GM21526 (cell line): ENCODE data around the gene GPATCH1.
"Not testable (repeated sequence)": the region's sequence is repeated elsewhere in the genome, so short reads cannot be mapped to it uniquely, and the experiment has no call there.

Experiments
- ATAC-seq: cut with Tn5 transposase; IDR thresholded peaks from one replicate; pipeline ENCODE4 v1.9.1; 2021; ENCODE audit warnings: moderate library complexity; ENCODE audit not compliant: unreplicated experiment, low FRiP score

GPATCH1 gene

DNA sequence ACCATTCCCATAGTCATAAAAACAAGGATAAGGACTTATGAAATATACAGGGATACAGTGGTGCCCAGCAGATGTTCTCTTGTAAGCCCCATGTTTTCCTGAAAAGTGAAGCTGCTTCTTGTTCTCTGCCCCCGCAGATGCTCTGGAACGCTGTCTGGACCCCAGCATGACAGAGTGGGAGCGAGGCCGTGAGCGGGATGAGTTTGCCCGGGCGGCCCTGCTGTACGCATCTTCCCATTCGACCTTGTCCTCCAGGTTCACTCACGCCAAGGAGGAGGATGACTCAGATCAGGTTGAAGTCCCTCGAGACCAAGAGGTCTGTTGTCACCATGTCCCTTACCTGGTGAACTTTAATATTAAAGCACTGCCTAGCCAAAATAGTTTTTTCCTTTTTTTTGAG lies 30.6 kb downstream of the GPATCH1 start:
- no peak for ATAC-seq

DNA sequence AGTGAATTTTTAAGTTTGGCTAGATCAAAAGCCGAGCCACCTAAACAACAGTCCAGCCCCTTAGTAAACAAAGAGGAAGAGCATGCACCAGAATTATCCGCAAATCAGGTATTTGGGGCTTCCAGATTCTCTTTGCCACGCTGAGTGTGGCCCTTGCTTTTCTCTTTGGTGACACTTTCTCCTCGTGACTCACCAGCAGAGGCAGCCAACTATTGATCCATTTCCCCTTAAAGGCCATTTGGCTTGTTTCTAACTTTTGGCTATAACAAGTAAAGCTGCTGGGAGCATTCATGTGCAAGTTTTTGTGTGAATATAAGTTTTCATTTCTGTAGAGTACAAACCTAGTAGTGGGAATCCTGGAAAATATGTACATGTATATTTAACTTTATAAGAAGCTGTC lies 33.3 kb downstream of the GPATCH1 start:
- ATAC-seq = no peak

DNA sequence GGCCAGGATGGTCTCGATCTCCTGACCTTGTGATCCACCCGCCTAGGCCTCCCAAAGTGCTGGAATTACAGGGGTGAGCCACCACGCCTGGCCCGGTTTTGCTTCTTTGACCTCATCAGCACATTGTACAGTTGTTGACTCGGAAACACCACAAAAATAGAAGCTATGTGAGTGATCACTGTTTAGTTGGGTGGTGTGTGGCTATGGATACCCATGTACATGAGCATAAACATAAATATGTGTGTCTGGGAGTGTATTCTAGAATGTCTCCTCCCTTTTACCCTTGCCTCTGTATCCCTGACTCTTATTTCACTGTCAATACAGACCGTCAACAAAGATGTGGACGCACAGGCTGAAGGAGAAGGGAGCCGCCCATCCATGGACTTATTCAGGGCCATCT lies 36.5 kb downstream of the GPATCH1 start:
- ATAC-seq = no peak

DNA sequence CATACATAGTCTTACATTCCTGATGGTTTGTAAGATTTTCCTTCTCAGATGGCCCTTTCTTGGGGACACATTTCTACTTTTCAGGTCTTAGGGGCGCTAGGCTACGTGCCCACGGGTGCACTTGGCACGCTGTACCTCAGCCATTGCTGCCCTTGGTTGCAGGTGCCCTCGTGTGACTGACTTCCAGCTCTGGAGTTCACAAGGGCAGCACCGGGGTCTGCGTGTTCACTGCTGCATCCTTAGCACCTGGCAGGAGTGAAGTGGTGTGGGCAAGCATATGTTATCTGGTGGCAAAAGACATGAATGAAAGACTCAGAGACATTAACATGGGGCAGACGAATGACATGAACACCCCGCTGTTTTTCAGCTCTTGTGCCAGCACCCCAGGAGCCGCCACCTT lies 37.7 kb downstream of the GPATCH1 start:
- ATAC-seq = no peak

DNA sequence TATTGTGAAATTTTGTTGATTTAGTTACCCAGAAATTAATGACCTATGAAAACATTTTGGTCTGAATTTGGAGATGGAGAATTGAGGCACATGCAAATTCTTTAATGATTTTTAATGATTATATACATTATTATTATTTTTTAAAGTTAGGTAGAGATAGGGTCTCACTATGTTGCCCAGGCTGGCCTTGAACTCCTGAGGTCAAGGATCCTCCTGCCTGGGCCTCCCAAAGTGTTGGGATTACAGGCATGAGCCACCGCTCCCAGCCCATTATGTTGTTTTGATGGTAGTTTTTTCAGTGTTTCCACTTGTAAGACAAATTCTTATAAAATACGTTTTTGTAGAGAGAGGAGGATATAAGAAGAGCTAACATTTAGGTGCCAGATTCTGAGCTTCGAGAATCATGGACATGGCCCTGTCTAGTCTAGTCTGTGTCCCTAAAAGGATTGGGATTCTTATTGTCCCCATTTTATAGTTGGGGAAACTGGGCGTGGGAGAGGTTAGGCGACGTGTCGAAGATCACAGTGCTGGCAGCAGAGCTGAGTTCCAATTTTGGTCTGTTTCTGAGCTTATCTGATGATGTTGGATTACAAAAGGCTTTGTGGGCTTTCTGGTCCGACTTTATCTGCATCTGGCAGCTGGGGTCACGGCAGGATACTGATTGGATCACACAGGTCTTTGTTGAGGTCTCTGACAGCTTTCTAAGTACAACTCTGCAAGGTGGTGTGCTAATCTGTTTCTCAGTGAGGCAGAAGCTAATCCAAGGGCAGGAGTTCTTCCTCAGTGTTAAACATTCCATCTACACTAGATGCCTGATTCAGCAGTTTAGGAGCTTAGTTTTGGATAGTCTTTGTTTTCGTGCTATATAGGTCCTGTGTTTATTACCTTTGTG lies 43.5 kb downstream of the GPATCH1 start:
- ATAC-seq = no peak

DNA sequence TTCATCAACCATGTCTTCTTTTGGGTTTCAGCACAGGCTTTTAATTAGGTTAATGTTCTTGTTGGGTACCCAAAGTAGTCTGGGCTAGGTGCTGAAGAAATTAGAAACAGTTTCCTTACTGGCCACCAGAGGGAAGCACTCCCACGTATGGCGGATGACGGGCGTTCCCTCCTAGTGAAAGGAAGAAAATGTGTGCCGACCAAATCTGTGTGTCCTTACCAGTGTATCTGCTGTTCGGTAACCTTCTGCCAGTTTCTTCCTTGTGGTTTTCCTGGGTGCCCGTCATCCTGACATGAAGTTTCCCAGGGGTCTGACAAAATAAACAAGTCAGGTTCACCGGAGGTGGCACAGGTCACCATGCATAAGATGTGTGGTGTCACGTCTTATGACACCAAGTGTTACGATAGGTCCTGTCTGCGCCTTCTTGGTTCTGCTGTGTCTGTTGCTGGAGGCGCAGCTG lies 45.0 kb downstream of the GPATCH1 start:
- ATAC-seq = no peak

DNA sequence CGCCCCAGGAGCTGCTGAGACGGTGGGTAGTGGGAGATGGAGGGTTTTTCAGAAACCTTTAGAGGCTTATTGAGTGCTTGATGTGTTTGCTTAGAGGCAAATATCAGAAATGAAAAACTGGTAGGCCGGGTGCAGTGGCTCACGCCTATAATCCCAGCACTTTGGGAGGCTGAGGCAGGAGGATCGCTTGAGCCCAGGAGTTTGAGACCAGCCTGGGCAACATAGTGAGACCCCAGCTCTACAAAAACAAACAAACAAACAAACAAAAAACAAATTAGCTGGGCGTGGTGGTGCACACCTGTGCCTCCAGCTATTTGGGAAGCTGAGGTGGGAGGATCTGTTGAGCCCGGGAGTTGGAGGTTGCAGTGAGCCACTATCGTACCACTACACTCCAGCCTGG lies 45.7 kb downstream of the GPATCH1 start:
- not testable (repeated sequence) for ATAC-seq

DNA sequence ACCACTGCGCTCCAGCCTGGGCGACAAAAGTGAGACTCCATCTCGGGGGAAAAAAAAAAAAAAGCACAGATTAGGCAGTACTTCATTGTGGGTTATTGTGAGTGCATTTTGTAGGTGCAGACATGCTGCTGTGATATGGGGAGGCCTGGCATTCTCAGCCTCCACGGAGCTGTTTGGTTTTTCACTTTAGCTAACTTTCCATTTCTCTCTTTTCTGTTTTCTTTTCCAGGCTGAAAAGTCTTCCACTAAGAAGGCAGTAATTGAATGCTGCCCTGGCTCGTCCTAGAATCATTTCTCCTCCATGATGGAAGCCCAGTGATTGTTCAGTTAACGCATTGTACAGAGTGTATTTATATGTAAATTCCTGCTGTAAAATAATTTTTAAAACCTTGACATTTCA lies 48.9 kb downstream of the GPATCH1 start:
- no peak for ATAC-seq

DNA sequence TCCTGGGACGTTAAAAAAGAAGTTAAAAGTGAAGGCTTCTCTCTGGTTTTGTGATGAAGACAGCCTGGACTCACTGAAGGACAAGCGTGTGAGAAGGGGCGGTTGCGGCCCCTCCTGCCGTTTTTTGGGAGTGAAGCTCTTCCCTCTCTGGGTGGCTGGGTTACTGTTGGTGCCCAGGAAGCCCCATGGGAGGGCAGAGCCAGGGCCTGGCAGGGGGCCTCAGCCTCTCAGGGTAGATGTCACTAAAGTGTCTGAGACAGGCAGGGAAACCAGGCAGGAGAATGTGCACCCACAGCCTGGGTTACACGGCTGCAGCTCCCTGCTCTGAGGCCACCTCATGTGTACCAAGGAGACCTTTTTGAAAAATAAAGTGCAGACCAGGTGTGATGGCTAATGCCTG lies 49.5 kb downstream of the GPATCH1 start:
- ATAC-seq = no peak

DNA sequence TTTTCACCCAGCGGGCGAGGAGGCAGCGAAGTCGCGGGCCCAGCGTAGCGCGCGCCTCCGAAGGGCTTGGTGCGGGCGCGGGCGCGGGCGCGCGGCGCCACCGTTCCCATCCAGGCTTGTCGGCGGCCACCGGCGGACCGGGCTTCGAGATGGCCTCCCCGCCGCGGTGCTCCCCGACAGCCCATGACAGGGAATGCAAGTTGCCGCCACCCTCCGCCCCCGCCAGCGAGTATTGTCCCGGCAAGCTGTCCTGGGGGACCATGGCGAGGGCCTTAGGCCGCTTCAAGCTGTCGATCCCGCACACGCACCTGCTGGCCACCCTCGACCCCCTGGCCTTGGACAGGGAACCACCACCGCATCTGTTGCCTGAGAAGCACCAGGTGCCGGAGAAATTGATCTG lies 51.0 kb downstream of the GPATCH1 start, which contains the start of gene WDR88:
WDR88 (plus strand) TSS at position 94 of the 400 bp plus-strand sequence; CDS start at position 150, 56 bp downstream.
- ATAC-seq = no peak

DNA sequence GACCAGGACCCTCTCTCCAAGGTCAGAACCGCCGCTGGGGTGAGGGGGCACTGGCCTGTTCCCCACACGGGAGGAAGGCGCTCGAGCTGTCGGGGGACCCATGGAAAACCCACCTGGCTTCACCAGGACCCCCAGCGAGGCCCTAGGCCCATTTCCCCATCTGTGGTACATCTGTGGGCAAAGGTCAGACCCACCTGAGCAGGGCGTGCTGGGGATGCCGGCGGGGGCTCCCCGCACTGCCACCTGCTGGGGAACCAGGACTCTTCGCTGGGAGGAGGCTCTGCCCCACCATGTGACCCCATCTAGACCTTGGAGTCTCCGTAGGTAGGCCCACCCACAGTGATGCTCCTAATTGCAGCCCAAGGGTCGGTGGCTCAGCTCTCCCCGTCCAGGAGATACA lies 51.4 kb downstream of the GPATCH1 start:
- ATAC-seq = no peak

DNA sequence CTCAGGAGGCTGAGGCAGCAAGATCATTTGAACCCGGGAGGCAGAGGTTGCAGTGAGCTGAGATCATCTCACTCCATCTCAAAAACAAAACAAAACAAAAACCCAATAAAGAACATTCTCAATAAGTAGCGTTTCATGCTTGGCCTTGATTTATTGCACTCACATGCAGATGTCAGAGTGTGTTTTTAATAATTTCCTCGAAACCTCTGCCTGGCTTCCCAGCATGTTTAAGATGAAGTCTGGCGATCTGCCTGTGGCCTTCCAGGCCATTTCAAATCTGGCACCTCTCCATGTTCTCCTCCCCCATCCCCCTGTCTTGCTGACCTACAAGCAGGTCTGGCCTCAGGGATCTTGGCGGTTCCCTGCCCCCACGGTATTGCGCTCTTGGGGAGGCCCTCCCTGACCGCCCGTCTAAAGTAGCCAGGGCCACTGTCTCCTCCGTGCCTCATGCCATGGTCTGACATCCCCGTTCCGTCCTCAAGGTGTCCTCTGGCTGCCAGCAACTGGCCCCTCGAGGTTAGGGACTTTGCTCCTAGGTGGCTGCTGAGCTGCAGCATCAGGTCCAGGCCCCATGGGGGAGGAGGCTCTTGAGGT lies 52.6 kb downstream of the GPATCH1 start:
- no peak for ATAC-seq

DNA sequence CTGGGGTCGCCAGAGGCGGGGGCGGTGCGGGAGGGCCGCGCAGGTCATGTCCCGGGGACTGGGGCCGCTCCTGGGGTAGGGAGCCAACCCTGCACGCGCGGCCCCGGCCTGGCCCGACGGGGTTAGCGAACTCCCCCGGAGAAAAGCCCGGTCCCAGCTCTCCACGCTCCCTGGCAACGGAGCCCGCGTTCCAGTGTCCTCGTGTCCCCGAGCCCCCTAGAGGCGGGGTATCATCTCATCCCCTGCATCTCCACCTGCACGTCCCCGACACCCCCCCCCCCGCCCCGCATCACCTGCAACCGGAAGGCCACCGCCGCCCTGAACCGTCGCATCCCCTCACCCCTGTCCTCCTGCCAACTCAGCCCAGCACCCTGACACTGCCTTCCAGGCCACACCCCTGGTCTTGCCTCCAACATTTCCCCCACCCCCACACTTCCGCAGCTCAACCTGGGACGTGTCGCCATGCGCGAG lies 53.6 kb downstream of the GPATCH1 start:
- ATAC-seq = no peak

DNA sequence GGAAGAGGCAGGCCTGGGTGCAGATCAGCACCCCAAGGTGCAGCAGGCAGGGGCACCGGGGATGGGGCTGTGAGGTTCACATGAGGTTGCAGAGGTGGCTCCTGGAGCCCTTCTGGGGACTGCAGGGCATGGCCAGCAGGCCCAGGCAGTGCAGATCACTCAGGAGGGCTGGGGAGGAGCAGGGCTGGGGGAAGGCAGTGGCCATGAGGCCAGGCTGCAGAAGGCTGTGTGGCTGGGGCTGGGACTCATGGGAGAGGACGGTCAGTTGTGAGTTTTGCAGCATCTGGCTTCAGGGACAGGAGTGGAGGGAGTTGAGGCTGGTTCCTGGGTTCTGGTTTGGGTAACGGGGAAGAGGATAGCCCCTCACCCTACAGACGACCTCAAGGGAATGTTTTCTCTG lies 58.2 kb downstream of the GPATCH1 start:
- ATAC-seq = no peak

DNA sequence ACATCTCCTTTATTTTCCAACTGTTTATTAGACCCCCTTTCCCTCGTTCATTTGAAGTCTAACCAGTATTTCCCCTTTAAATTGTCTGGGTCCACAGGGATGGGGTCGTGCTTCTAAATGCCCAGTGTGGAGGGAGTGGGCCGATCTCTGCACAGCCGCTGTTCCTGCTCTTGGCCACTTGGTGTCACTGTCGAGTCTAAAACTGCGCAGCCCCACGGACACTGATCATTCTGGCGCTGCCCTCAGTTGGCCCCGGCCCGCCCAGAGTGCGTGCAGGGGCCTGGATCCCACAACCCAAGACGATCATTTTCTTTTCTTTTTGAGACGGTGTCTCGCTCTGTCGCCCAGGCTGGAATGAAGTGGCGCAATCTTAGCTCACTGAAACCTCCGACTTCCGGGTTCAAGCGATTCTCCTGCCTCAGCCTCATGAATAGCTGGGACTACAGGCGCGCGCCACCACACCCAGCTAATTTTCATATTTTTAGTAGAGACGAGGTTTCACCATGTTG lies 63.0 kb downstream of the GPATCH1 start:
- ATAC-seq = peak; percentile 87

DNA sequence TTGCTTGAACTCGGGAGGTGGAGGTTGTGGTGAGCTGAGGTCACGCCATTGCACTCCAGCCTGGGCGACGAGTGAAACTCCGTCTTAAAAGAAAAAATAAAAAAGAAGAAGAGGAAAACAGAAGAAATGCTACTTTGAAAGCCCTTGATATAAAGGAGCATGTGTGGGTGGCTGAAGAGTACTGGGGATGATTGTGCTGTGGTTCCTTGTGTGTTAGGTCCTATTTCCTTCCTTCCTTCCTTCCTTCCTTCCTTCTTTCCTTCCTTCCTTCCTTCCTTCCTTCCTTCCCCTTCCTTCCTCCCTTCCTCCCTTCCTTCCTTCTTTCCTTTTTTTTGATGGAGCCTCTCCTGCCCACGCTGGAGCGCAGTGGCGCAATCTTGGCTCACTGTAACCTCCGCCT lies 65.2 kb downstream of the GPATCH1 start:
- no peak for ATAC-seq

DNA sequence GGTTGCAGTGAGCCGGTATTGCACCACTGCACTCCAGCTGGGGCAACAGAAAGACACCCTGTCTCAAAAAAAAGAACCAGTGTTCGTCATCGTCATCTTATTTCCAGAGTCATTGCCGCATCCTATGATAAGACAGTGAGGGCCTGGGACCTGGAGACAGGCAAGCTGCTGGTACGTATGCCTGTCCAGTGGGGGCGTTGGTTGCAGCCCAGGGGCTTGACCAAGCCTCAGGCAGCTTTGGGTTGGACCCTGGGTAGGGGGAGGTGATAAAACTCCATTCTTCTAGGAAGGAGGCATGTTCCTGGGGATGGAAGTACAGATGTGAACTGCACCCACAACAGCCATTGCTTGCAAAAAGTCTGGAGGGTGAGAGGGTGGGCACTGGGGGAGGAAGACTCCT lies 66.6 kb downstream of the GPATCH1 start:
- no peak for ATAC-seq

DNA sequence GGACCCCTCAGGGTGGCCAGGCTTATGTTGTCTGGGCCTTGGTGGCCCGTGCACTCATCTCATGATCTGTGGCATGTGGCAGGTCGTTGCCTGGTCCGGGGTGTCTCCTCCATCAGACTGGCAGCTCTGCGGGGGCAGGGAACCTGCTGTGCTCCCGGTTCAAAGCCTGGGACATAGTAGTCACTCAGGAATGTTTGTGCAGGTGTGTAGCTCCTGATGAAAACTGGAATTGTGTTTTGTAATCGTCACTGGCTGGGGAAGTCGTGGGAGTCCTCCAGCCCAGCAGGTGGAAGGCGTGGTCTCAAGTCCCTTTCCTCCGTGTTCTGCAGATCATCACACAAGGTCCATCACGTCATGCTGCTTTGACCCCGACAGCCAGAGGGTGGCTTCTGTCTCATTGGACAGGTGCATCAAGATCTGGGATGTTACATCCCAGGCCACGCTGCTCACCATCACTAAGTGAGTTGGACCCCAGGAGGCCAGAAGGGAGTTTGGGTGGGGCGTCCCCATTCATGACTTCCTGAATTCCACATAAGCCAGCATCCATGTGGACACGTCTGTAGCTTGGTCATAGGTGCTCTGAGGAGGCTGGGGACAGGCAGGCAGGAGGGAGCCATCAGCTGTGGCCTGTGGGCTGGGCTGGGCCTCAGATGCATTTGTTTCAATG lies 70.0 kb downstream of the GPATCH1 start:
- ATAC-seq = no peak

DNA sequence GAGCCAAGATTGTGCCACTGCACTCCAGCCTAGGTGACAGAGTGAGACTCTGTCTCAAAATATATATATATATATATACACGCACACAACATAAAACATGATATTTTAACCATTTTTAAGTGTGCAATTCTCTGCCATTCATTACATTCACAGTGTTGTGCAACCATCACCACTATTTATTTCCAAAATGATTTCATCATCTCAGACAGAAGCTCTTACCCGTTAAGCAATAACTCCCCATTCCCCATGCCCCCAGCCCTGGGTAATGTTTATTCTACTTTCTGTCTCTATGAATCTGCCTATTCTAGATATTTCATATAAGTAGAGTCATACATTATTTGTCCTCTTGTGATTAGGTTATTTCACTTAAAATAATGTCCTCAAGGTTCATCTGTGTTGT lies 71.2 kb downstream of the GPATCH1 start:
- no peak for ATAC-seq

DNA sequence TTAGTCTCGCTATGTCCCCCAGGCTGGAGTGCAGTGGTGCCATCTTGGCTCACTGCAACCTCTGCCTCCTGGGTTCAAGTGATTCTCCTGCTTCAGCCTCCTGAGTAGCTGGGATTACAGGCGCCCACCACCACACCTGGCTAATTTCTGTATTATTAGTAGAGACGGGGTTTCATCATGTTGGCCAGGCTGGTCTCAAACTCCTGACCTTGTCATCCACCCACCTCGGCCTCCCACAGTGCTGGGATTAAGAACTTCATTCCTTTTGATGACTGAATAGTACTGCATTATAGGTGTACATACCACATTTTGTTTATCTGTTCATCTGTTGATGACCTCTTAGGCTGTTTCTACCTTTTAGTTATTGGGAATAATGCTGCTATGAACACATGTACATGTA lies 71.6 kb downstream of the GPATCH1 start:
- not testable (repeated sequence) for ATAC-seq

DNA sequence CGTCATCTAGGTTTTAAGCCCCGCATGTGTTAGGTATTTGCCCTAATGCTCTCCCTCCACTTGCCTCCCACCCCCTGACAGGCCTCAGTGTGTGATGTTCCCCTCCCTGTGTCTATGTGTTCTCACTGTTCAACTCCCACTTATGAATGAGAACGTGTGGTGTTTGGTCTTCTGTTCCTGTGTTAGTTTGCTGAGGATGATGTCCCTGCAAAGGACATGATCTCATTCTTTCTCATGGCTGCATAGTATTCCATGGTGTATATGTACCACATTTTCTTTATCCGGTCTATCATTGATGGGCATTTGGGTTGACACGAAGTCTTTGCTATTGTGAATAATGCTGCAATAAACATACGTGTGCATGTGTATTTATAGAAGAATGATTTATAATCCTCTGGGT lies 73.3 kb downstream of the GPATCH1 start:
- not testable (repeated sequence) for ATAC-seq
